Fibroblast of lung (primary cell): ENCODE data around the gene KATNAL2. TPM values are rescaled to one million over a fixed set of nuclear protein-coding genes. Genes with fewer than 3 reads are reported as not detected.

Experiments
- DNase-seq, 2 donors: peaks; one replicate each; pipeline versions ENCODE4 v3.0.0 to v3.0.0-alpha.2; 2010; ENCODE audit warnings: low read depth in 2 of 2
- H2AFZ ChIP-seq: 2 replicates; pipeline ENCODE4 v1.5.1; 2012; ENCODE audit warnings: low read length, control low read depth, inconsistent platforms
- H3K27ac ChIP-seq: 2 replicates; pipeline ENCODE4 v1.5.1; 2011; ENCODE audit warnings: low read length, control low read depth; ENCODE audit not compliant: insufficient read depth
- H3K27me3 ChIP-seq: 2 replicates; pipeline ENCODE4 v1.5.1; 2011; ENCODE audit warnings: mild to moderate bottlenecking, low read length; ENCODE audit not compliant: control insufficient read depth, insufficient read depth
- H3K36me3 ChIP-seq: 2 replicates; pipeline ENCODE4 v1.5.1; 2011; ENCODE audit warnings: low read length; ENCODE audit not compliant: control insufficient read depth, insufficient read depth
- H3K4me1 ChIP-seq: 2 replicates; pipeline ENCODE4 v1.5.1; 2011; ENCODE audit warnings: low read length; ENCODE audit not compliant: control insufficient read depth, insufficient read depth; ENCODE audit errors: extremely low read depth
- H3K4me2 ChIP-seq: 2 replicates; pipeline ENCODE4 v1.5.1; 2011; ENCODE audit warnings: low read length, control low read depth; ENCODE audit not compliant: insufficient read depth; ENCODE audit errors: extremely low read depth
- H3K4me3 ChIP-seq, 4 experiments: fragments of 200-600 bp in 1 of 4; sonication (generic) in 1 of 4; replicated peaks in 1 of 4; 2 replicates each; pipeline ENCODE4 v1.5.1; 2011 to 2016; ENCODE audit warnings: low read length in 4 of 4, low read depth in 3 of 4, mild to moderate bottlenecking in 3 of 4, control low read depth in 2 of 4, inconsistent platforms in 1 of 4, mixed read lengths in 1 of 4; ENCODE audit not compliant: insufficient read depth in 1 of 4; ENCODE audit errors: control extremely low read depth in 1 of 4
- H3K79me2 ChIP-seq: 2 replicates; pipeline ENCODE4 v1.5.1; 2012; ENCODE audit warnings: mild to moderate bottlenecking, low read length, inconsistent platforms; ENCODE audit not compliant: control insufficient read depth, insufficient read depth
- H3K9ac ChIP-seq: 2 replicates; pipeline ENCODE4 v1.5.1; 2011; ENCODE audit warnings: mild to moderate bottlenecking, low read length, control low read depth; ENCODE audit not compliant: insufficient read depth
- H3K9me3 ChIP-seq: 2 replicates; pipeline ENCODE4 v1.5.1; 2012; ENCODE audit warnings: low read depth, low read length; ENCODE audit not compliant: control insufficient read depth, insufficient read depth
- H4K20me1 ChIP-seq: 2 replicates; pipeline ENCODE4 v1.5.1; 2011; ENCODE audit warnings: low read length; ENCODE audit not compliant: control insufficient read depth, insufficient read depth; ENCODE audit errors: extremely low read depth
- EZH2 ChIP-seq: IDR thresholded peaks from 2 replicates; pipeline ENCODE4 v1.5.1; 2012; ENCODE audit warnings: low read length, control low read depth, mild to moderate bottlenecking; ENCODE audit errors: missing control alignments
- polyA plus RNA-seq, 2 donors: library from polyadenylated mRNA; depleted of rRNA in 1 of 2; stranded (reverse) in 1 of 2; unstranded in 1 of 2; fragments of >200 nt; gene quantifications; 2 replicates each; pipeline ENCODE4 v1.2.1, GENCODE V29; 2011 to 2012; ENCODE audit warnings: missing spikeins in 1 of 2
- total RNA-seq: library from RNA; depleted of rRNA; stranded (reverse); fragments of >200 nt; gene quantifications from 2 replicates; pipeline ENCODE4 v1.2.1, GENCODE V29; 2014
- TF ChIP-seq, protein P1 (sequence below), 2 donors: IDR thresholded peaks in 1 of 2; conservative IDR thresholded peaks in 1 of 2; 1 replicate in 1 of 2; 2 replicates in 1 of 2; pipeline ENCODE4 v1.5.1; 2011 to 2012; ENCODE audit warnings: low read length in 2 of 2, control low read depth in 1 of 2, inconsistent platforms in 1 of 2, low read depth in 1 of 2, mild to moderate bottlenecking in 1 of 2

The KATNAL2 gene
- total and polyA plus RNA-seq, 2 donors (not counting 1 experiment from before 2014, with no cell fraction given), result 1.8 to 3.8 TPM

DNA sequence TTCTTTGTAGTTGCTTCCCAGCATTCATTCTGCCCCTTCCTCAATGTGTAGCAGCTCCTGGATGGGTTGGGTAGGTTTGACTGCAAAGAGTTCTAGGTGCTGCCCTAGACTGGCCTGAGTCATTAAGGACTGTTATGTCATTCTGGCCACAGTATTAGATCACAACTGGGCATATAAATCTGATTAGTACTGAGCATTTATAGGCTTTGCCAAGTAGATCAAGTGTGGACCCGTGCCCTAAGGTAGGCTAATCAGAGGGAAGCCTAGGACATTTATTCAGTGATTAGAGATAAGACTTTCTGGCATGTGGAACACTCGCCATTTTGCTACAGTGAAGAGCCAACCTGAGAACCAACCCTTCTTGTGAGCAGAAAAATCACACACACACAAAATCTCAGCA lies 2.7 kb downstream of the KATNAL2 start:
- Histone ChIP-seq H3K4me2 (no peak overlapping the region), H3K27me3 (no peaks in the 10 kb centered on the region), H4K20me1 (no peaks in the 10 kb centered on the region), H3K9ac (no peak overlapping the region), H3K79me2 (peaks cover 13% of the 10 kb centered on the region), H2AFZ (no peak overlapping the region), H3K4me1 (no peaks in the 10 kb centered on the region), H3K36me3 (no peaks in the 10 kb centered on the region), H3K27ac (no peak overlapping the region), H3K4me3 (no peak overlapping the region), H3K9me3 (no peaks in the 10 kb centered on the region)
- TF ChIP-seq, protein P1, sequence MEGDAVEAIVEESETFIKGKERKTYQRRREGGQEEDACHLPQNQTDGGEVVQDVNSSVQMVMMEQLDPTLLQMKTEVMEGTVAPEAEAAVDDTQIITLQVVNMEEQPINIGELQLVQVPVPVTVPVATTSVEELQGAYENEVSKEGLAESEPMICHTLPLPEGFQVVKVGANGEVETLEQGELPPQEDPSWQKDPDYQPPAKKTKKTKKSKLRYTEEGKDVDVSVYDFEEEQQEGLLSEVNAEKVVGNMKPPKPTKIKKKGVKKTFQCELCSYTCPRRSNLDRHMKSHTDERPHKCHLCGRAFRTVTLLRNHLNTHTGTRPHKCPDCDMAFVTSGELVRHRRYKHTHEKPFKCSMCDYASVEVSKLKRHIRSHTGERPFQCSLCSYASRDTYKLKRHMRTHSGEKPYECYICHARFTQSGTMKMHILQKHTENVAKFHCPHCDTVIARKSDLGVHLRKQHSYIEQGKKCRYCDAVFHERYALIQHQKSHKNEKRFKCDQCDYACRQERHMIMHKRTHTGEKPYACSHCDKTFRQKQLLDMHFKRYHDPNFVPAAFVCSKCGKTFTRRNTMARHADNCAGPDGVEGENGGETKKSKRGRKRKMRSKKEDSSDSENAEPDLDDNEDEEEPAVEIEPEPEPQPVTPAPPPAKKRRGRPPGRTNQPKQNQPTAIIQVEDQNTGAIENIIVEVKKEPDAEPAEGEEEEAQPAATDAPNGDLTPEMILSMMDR (conservative IDR thresholded peaks at IDR 0.05 in 1 of 2, IDR thresholded peaks at IDR 0.05 in 1 of 2; ENCODE audit: low read depth in 1 of 2, low read length in 2 of 2), result no peak
- TF ChIP-seq EZH2, result no peak
- no peak for DNase-seq

DNA sequence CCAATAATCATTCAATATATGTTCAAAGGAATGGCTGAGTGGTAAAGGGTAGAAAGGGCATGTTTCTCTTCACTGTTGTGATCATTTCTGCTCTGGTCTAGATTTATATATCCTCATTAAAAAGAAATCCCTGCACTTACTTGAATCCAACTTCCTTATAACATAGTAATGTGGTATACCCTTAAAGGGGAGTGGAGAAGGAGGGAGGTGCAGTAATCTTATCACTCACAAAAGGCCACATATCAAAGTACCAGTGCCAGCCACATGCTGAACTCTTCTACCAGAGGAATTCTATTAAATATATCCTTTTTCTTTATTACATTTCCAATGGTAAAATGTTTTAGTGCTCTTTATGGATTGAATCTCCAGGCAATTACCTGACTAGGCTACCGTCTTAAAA lies 3.3 kb downstream of the KATNAL2 start:
- Histone ChIP-seq H3K79me2 (peaks cover 10% of the 10 kb centered on the region), H3K9ac (no peak overlapping the region), H3K4me1 (no peaks in the 10 kb centered on the region), H3K36me3 (no peaks in the 10 kb centered on the region), H3K27ac (no peak overlapping the region), H2AFZ (no peak overlapping the region), H3K27me3 (no peaks in the 10 kb centered on the region), H3K4me2 (no peak overlapping the region), H4K20me1 (no peaks in the 10 kb centered on the region), H3K9me3 (no peaks in the 10 kb centered on the region), H3K4me3 (no peak overlapping the region)
- DNase-seq, result no peak
- TF ChIP-seq, protein P1 (conservative IDR thresholded peaks at IDR 0.05 in 1 of 2, IDR thresholded peaks at IDR 0.05 in 1 of 2; ENCODE audit: low read depth in 1 of 2, low read length in 2 of 2), result no peak
- no peak for TF ChIP-seq EZH2

DNA sequence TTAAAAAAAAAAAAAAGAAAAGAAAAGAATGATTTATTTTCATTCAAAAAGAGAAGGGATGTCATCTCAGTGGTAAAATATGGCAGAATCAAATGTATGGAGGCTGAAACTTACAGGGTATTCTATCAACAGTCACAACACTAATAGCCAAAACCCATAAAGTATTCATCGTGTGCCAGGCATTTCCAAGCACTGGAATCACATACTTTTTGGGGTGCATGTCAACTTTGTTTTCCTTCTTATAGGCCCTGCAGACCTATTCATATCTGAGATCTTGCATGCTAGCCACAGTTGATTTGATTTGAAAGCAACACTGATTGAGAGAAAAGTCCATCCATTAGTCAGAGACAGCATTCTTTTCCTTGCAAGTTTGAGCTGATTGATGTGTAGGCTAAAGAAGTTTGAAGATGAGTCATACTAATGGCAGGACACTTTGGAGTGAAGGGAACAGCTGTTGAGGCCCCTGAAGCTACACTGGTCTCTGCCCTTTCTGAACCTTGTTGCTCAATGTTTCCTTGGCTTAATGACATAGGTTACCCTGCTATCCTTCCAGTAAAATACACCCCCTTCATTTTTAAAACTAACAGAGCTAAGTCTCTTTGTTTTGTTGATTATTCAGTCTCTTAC lies 22.0 kb downstream of the KATNAL2 start:
- no peak overlapping the region for H3K4me2 ChIP-seq
- TF ChIP-seq, protein P1 (conservative IDR thresholded peaks at IDR 0.05 in 1 of 2, IDR thresholded peaks at IDR 0.05 in 1 of 2; ENCODE audit: low read depth in 1 of 2, low read length in 2 of 2), result no peak
- TF ChIP-seq EZH2, result no peak
- no peak overlapping the region for H3K27ac ChIP-seq
- no peak overlapping the region for H2AFZ ChIP-seq
- peaks cover 2% of the 10 kb centered on the region for H4K20me1 ChIP-seq
- no peak overlapping the region for H3K4me3 ChIP-seq
- no peaks in the 10 kb centered on the region for H3K9me3 ChIP-seq
- H3K36me3 ChIP-seq, result no peaks in the 10 kb centered on the region
- H3K4me1 ChIP-seq, result no peaks in the 10 kb centered on the region
- peak; percentile 72 to 88 for DNase-seq
- H3K27me3 ChIP-seq, result no peaks in the 10 kb centered on the region
- no peaks in the 10 kb centered on the region for H3K79me2 ChIP-seq
- H3K9ac ChIP-seq, result no peak overlapping the region
